GM13976 (cell line): ENCODE data around the gene SPIN2B.
"Not testable (repeated sequence)": the region's sequence is repeated elsewhere in the genome, so short reads cannot be mapped to it uniquely, and the experiment has no call there.

Experiments
- DNase-seq: peaks from one replicate; pipeline ENCODE4 v3.0.0; 2012; ENCODE audit warnings: low spot score
- CTCF ChIP-seq: IDR thresholded peaks from 2 replicates; pipeline ENCODE4 v1.5.1; 2012; ENCODE audit warnings: borderline replicate concordance, mild to moderate bottlenecking; ENCODE audit not compliant: insufficient read depth; ENCODE audit errors: extremely low read depth, missing control alignments, control extremely low read depth
- in situ Hi-C: fragments of 300-500 bp; cut with MboI; formaldehyde crosslinking; loops from one replicate; pipeline ENCODE4 v1.12.0; 2022; ENCODE audit warnings: low sequenced_read_pairs, mixed read lengths, inconsistent platforms; ENCODE audit not compliant: unreplicated experiment

The SPIN2B gene

GRCh38 chrX:57135287-57135686 lies 13.9 kb upstream of the SPIN2B start:
- TF ChIP-seq CTCF = no peak
- in situ Hi-C loops = no loop called here
- no peak for DNase-seq

GRCh38 chrX:57134702-57135101 lies 13.4 kb upstream of the SPIN2B start:
- in situ Hi-C loops = no loop called here
- no peak for TF ChIP-seq CTCF
- DNase-seq = no peak

GRCh38 chrX:57133706-57134105 lies 12.4 kb upstream of the SPIN2B start:
- TF ChIP-seq CTCF = no peak

GRCh38 chrX:57133284-57133683 lies 11.9 kb upstream of the SPIN2B start:
- in situ Hi-C loops, DNase-seq: not testable (repeated sequence)

More at GRCh38 chrX:57133706-57134105, 12.4 kb upstream of the SPIN2B start:
- in situ Hi-C loops = no loop called here
- DNase-seq = no peak

GRCh38 chrX:57132046-57132445 lies 10.7 kb upstream of the SPIN2B start:
- TF ChIP-seq CTCF = no peak
- no peak for DNase-seq
- in situ Hi-C loops = no loop called here

- in situ Hi-C loops = no loop called here
Measured at GRCh38 chrX:57121816-57122215, 468 bp upstream of the SPIN2B start.

GRCh38 chrX:57120619-57121161 lies 658 bp downstream of the SPIN2B start:
- DNase-seq, in situ Hi-C loops: not testable (repeated sequence)

More at GRCh38 chrX:57121816-57122215, 468 bp upstream of the SPIN2B start:
- no peak for DNase-seq
- TF ChIP-seq CTCF = no peak

- TF ChIP-seq CTCF = no peak
- DNase-seq = no peak
- in situ Hi-C loops = no loop called here
Measured at GRCh38 chrX:57119416-57119815, 1.9 kb downstream of the SPIN2B start.

- DNase-seq, in situ Hi-C loops: not testable (repeated sequence)
Measured at GRCh38 chrX:57117566-57117965, 3.8 kb downstream of the SPIN2B start.
